Bronchial epithelial cell (primary cell): Measurements from ENCODE around the gene SMCO3. TPM values are rescaled to one million over a fixed set of nuclear protein-coding genes. Genes with fewer than 3 reads are reported as not detected.

Experiments used
- DNase-seq: peaks from one replicate; pipeline ENCODE4 v3.0.0-alpha.2; 2010; ENCODE audit warnings: low read depth
- FAIRE-seq: peaks from 2 replicates; lab custom pipeline; 2011; peaks lifted over from hg19 to GRCh38; lab: Jason Lieb, UNC
- H3K27me3 ChIP-seq: 2 replicates; pipeline ENCODE4 v1.5.1; 2011; ENCODE audit warnings: low read length; ENCODE audit not compliant: control insufficient read depth, insufficient read depth
- H3K36me3 ChIP-seq: 2 replicates; pipeline ENCODE4 v1.5.1; 2011; ENCODE audit warnings: low read length; ENCODE audit not compliant: control insufficient read depth, insufficient read depth
- H3K4me3 ChIP-seq: 2 replicates; pipeline ENCODE4 v1.5.1; 2011; ENCODE audit warnings: mild to moderate bottlenecking, low read depth, low read length, control low read depth
- total RNA-seq: library from RNA; depleted of rRNA; stranded (reverse); fragments of >200 nt; gene quantifications from 2 replicates; pipeline ENCODE4 v1.2.1, GENCODE V29; 2014
- TF ChIP-seq, protein P1 (sequence below): IDR thresholded peaks from 2 replicates; pipeline ENCODE4 v1.5.1; 2011; ENCODE audit warnings: mild to moderate bottlenecking, moderate library complexity, low read length, control low read depth, inconsistent platforms; ENCODE audit not compliant: insufficient read depth, severe bottlenecking

SMCO3 gene
- total RNA-seq, 1 donor from 2014 or later, result not detected

DNA sequence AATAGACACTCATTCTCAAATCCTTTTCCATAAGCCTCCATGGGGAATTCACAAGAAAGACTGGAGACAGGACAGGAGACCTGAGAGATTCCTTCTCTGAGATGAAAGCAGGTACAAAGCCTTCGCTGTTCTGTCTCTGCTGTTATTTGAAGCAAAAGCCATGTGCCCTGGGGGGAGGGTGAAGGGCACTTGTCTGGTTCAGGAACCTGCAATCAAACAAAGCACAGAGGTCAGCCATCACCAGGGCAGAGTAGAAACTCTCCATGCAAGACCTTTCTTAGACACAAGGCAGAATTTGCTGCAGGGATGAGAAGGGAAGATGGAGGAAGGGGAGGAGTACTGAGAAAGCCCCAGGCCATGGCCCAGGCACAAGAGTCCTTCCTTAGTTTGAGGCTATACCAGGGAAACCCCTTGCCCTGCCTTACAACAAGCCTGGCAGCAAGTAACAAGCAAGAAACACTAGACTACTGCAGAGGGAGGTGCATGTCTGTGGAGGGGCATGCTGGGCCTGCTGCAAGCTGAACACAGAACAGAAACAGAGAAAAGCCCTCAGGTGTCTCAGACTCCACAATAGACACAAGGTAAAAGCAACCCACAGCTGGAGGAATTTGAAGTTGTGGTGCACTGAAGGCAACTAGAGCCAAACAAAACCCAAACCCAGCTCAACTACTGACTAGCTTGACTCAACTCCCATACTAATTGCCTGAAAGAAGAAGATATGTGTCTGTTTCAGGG is 37.1 kb upstream of the SMCO3 start:
- no peak overlapping the region for H3K4me3 ChIP-seq
- FAIRE-seq (no peak), DNase-seq (no peak)

GRCh38 chr12:14849661-14850060 is 35.7 kb upstream of the SMCO3 start:
- FAIRE-seq, result no peak
- no peak overlapping the region for H3K4me3 ChIP-seq
- no peaks in the 10 kb centered on the region for H3K36me3 ChIP-seq
- DNase-seq, result peak; percentile 26
- TF ChIP-seq, protein P1, sequence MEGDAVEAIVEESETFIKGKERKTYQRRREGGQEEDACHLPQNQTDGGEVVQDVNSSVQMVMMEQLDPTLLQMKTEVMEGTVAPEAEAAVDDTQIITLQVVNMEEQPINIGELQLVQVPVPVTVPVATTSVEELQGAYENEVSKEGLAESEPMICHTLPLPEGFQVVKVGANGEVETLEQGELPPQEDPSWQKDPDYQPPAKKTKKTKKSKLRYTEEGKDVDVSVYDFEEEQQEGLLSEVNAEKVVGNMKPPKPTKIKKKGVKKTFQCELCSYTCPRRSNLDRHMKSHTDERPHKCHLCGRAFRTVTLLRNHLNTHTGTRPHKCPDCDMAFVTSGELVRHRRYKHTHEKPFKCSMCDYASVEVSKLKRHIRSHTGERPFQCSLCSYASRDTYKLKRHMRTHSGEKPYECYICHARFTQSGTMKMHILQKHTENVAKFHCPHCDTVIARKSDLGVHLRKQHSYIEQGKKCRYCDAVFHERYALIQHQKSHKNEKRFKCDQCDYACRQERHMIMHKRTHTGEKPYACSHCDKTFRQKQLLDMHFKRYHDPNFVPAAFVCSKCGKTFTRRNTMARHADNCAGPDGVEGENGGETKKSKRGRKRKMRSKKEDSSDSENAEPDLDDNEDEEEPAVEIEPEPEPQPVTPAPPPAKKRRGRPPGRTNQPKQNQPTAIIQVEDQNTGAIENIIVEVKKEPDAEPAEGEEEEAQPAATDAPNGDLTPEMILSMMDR, result no peak
- H3K27me3 ChIP-seq, result no peaks in the 10 kb centered on the region

More for the DNA sequence above, 37.1 kb upstream of the SMCO3 start:
- no peaks in the 10 kb centered on the region for H3K27me3 ChIP-seq
- TF ChIP-seq, protein P1, result no peak
- no peaks in the 10 kb centered on the region for H3K36me3 ChIP-seq

DNA sequence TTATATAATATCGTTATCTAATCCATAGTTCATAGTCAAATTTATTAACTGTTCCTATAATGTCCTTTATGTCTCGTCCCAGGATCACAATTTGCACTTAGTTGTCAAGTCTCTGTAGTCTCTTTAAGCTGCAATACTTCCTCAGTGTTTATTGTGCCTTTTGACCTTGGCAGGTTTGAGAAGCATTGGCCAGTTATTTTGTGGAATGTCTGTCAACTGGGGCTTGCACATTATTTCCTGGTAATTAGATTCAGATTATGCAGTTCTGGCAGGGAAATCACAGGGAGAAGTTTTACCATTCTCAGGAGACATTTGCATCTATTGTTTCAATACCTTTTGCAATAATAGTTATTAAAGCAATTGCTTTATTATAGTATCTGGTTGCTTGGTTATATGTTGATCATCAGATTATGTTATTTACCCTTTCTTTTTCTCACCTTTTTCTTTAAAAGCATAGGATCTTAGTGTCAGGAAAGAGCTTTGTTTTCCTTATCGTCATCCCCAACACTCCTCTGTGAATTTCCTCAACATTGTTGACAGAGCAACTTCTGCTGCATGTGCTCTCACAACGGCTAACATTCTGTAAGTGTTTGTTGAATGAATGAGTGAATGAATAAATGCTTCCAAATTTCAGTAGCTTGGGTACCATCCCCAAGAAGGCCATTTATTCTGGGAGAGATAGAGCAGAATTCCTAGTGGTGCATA is 33.0 kb upstream of the SMCO3 start:
- no peak for DNase-seq
- FAIRE-seq, result no peak

DNA sequence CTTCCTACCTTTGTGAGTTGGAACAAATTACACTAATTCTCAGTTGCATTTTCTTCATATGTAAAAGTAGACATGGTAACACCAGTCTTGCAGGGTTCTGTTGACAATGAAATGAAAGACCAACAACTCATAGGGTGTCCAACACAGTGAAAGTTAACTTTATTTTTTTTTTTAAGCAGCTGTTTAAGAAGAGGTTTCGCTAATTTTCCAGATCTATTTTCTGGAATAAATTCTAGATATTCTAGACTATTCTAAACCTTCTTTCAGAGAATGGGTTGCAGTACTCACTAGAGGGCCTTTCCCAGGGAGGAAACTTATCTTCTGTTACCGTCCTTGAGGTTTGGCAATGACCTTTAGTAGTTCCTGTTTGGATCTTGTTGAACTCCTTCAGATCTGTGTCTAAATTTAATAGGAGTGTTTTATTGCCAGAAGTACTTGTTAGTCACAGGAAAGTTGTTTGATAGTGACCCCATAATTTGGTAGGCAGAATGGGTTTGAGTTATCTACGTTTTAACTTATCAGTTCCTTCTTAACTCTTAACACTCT is 32.1 kb upstream of the SMCO3 start:
- H3K27me3 ChIP-seq, result no peaks in the 10 kb centered on the region
- H3K36me3 ChIP-seq, result no peaks in the 10 kb centered on the region
- FAIRE-seq, result no peak
- no peak overlapping the region for H3K4me3 ChIP-seq
- TF ChIP-seq, protein P1, result no peak
- DNase-seq, result no peak

More for the DNA sequence above, 33.0 kb upstream of the SMCO3 start:
- Histone ChIP-seq H3K4me3 (no peak overlapping the region), H3K27me3 (no peaks in the 10 kb centered on the region), H3K36me3 (no peaks in the 10 kb centered on the region)
- TF ChIP-seq, protein P1, result no peak

- Histone ChIP-seq H3K36me3 (no peaks in the 10 kb centered on the region), H3K27me3 (no peaks in the 10 kb centered on the region), H3K4me3 (no peak overlapping the region)
- TF ChIP-seq, protein P1, result peak; percentile 51
- FAIRE-seq (no peak), DNase-seq (peak; percentile 44)
These were observed 31.4 kb upstream of the SMCO3 start for GRCh38 chr12:14845350-14845750.
